ES-I3 (cell line): ENCODE measurements around the gene PDZD11.
"Not testable (repeated sequence)": the region's sequence is repeated elsewhere in the genome, so short reads cannot be mapped to it uniquely, and the experiment has no call there.

Experiments
- H3K36me3 ChIP-seq: 2 replicates; pipeline ENCODE4 v1.6.1; 2013; ENCODE audit warnings: mild to moderate bottlenecking, low read length, control low read depth, moderate library complexity; ENCODE audit not compliant: insufficient read depth
- H3K4me1 ChIP-seq: 2 replicates; pipeline ENCODE4 v1.6.1; 2013; ENCODE audit warnings: mild to moderate bottlenecking, control low read depth, low read length; ENCODE audit not compliant: insufficient read depth
- H3K9ac ChIP-seq: 2 replicates; pipeline ENCODE4 v1.6.1; 2013; ENCODE audit warnings: low read depth, mild to moderate bottlenecking, low read length, moderate library complexity
- H3K9me3 ChIP-seq: 2 replicates; pipeline ENCODE4 v1.6.1; 2013; ENCODE audit warnings: mild to moderate bottlenecking, low read length, moderate library complexity; ENCODE audit not compliant: control insufficient read depth, insufficient read depth

The PDZD11 gene

GRCh38 chrX:70244881-70245280 is 44.8 kb downstream of the PDZD11 start:
- Histone ChIP-seq H3K4me1 (no peaks in the 10 kb centered on the region), H3K9ac (no peak overlapping the region), H3K36me3 (no peaks in the 10 kb centered on the region), H3K9me3 (no peaks in the 10 kb centered on the region)

- H3K4me1 ChIP-seq, H3K9me3 ChIP-seq, H3K36me3 ChIP-seq, H3K9ac ChIP-seq: not testable (repeated sequence)
Measured at GRCh38 chrX:70243601-70244000, 46.1 kb downstream of the PDZD11 start.

GRCh38 chrX:70241501-70241900 is 48.2 kb downstream of the PDZD11 start:
- no peaks in the 10 kb centered on the region for H3K36me3 ChIP-seq
- H3K9ac ChIP-seq, result no peak overlapping the region
- H3K9me3 ChIP-seq, result no peaks in the 10 kb centered on the region
- no peaks in the 10 kb centered on the region for H3K4me1 ChIP-seq

GRCh38 chrX:70240751-70241150 is 49.0 kb downstream of the PDZD11 start:
- Histone ChIP-seq H3K9ac (no peak overlapping the region), H3K9me3 (no peaks in the 10 kb centered on the region), H3K4me1 (no peaks in the 10 kb centered on the region), H3K36me3 (no peaks in the 10 kb centered on the region)
